Measurements from ENCODE around the gene MLXIP. TPM values are rescaled to one million over a fixed set of nuclear protein-coding genes. Genes with fewer than 3 reads are reported as not detected.

MLXIP gene
- total RNA-seq, 1 experiment from 2014 or later = 32.4 TPM

GRCh38 chr12:122161682-122162081 is 83.1 kb downstream of the MLXIP start:
- no peak overlapping the region; a peak in 1 of 7 replicates for H3K27ac Mint-ChIP-seq
- Histone ChIP-seq H2BK5ac (ENCODE audit: insufficient read length, low read length) (no peak overlapping the region), H3K27me3 (ENCODE audit: insufficient read depth, low read length) (no peaks in the 10 kb centered on the region), H3K18ac (ENCODE audit: insufficient read length, low read depth, low read length) (no peak overlapping the region), H3K23me2 (ENCODE audit: insufficient read length, low read depth, low read length, poor library complexity, severe bottlenecking) (no peaks in the 10 kb centered on the region), H3K9ac (ENCODE audit: extremely low read depth, insufficient read length, low read length) (no peak overlapping the region), H2AK5ac (ENCODE audit: insufficient read length, low read length) (no peak overlapping the region), H4K91ac (ENCODE audit: insufficient read length, low read depth, low read length) (no peak overlapping the region), H3K4me1 (ENCODE audit: insufficient read depth, low read length) (no peaks in the 10 kb centered on the region), H3K79me1 (ENCODE audit: insufficient read depth, low read depth, low read length, poor library complexity, severe bottlenecking) (no peaks in the 10 kb centered on the region), H3K79me2 (ENCODE audit: insufficient read depth, low read length) (no peaks in the 10 kb centered on the region), H4K8ac (replicated peaks; ENCODE audit: insufficient read length, low read depth, low read length) (no peak overlapping the region), H2BK120ac (ENCODE audit: low read depth, low read length, poor library complexity, severe bottlenecking) (no peak overlapping the region), H2BK12ac (ENCODE audit: insufficient read length, low read depth, low read length) (no peak overlapping the region), H4K20me1 (ENCODE audit: control insufficient read depth, insufficient read depth, insufficient read length) (no peaks in the 10 kb centered on the region), H3K27ac (ENCODE audit: insufficient read length, low read depth, low read length) (no peak overlapping the region), H2AFZ (ENCODE audit: low read length) (no peak overlapping the region), H2BK15ac (ENCODE audit: low read depth, low read length) (no peak overlapping the region), H3K56ac (ENCODE audit: insufficient read length, low read depth, low read length) (no peak overlapping the region), H2BK20ac (ENCODE audit: low read depth, low read length, poor library complexity, severe bottlenecking) (no peak overlapping the region), H3K4ac (ENCODE audit: low read depth, low read length) (no peak overlapping the region), H3K4me2 (ENCODE audit: insufficient read depth, insufficient read length, low read length) (no peak overlapping the region), H3K14ac (ENCODE audit: insufficient read depth, low read length) (no peak overlapping the region), H4K5ac (ENCODE audit: insufficient read length, low read depth, low read length) (no peak overlapping the region), H3T11ph (ENCODE audit: low read length) (no peak overlapping the region), H3K23ac (ENCODE audit: insufficient read length, low read depth, low read length) (no peak overlapping the region), H3K9me3 (ENCODE audit: control insufficient read depth, low read depth, low read length) (no peaks in the 10 kb centered on the region)
- H3K4me1 Mint-ChIP-seq = peaks cover 5 to 6% of the 10 kb centered on the region in 2 experiments; a peak in 2 of 4 replicates
- peaks cover 3% of the 10 kb centered on the region for H3K27me3 Mint-ChIP-seq (ENCODE audit: low read depth)
- no peak overlapping the region for H3K4me3 Mint-ChIP-seq
- DNase-seq = no peak
- H3K36me3 Mint-ChIP-seq (ENCODE audit: insufficient read depth in 1 of 3, low read depth in 3 of 3) = no peaks in the 10 kb centered on the region
- no CpG with 5 or more reads among the region's 8 CpGs for WGBS (ENCODE audit: extremely low coverage, insufficient read length, low lambda C conversion rate)
- no peak for TF ChIP-seq CTCF (conservative IDR thresholded peaks at IDR 0.05)
- no peaks in the 10 kb centered on the region for H3K9me3 Mint-ChIP-seq

Data from H9 (cell line).